GM19395 (cell line): ENCODE results near the gene LY6G5B.
A peak's percentile ranks its signal among the peaks of the same experiment; 100 is the strongest.
"Not testable (repeated sequence)": the region's sequence is repeated elsewhere in the genome, so short reads cannot be mapped to it uniquely, and the experiment has no call there.

Experiments
- ATAC-seq: cut with Tn5 transposase; IDR thresholded peaks from one replicate; pipeline ENCODE4 v1.9.1; 2021; ENCODE audit warnings: mild to moderate bottlenecking, moderate library complexity; ENCODE audit not compliant: unreplicated experiment

The LY6G5B gene

GRCh38 chr6:31690231-31691077 lies 20.7 kb downstream of the LY6G5B start:
- no peak for ATAC-seq

DNA sequence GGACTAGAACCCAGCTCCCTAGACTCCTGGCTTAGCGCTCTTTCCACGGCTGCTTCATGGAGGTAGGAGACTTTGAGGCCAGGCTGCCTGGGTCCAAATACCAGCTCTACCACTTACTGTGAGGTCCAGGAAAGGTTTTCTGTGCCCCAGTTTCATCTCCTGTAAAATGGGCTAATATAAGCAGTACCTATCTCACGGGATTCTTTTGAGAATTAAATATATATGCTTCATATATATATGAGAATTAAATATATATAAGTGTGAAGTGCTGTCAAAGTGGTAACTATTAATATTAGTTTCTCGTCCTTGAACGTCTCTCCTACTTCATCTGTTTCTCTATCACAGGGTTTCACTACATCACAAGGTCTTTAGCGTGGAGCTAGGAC lies 21.3 kb downstream of the LY6G5B start:
- ATAC-seq: no peak

GRCh38 chr6:31691564-31692108 lies 21.9 kb downstream of the LY6G5B start:
- no peak for ATAC-seq

DNA sequence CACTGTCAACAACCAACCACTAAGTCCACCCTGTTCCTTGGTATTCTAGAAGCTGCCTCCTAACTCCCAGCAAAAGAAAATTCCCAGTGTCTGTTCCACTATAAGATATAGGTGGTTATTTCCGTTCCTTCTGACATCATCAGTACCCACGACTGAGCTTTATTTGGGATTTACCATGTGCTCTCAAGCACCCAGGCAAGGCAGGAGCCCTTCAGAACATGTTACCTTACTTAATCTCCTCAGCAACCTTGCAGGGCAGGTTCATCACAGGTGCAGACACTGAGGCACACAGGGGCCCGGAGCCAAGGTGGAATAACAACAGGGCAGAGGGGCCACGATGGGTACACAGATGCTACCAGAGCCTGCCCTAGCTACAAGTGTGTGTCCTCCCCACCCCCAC lies 22.6 kb downstream of the LY6G5B start:
- no peak for ATAC-seq

DNA sequence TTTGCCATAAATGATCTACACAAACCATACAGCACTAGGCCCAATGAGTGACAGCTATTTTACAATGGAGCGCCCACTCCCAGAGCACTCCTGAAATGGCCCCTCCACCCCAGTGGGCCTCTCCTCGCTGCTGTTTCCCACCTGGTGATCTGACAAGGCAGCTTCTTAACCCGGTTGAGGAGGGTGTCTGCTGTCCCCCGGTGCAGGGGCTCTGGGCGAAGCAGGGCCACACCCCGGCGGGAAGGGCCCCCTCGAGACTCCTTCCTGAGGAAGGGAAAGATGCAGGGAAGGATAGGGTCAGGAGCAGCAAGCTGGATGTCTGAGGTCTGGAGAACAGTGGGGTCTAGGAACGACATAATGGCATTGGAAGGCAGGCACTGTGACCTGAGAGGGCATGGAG lies 23.1 kb downstream of the LY6G5B start:
- no peak for ATAC-seq

- ATAC-seq: no peak
These were observed 23.8 kb downstream of the LY6G5B start for GRCh38 chr6:31693535-31693934.

DNA sequence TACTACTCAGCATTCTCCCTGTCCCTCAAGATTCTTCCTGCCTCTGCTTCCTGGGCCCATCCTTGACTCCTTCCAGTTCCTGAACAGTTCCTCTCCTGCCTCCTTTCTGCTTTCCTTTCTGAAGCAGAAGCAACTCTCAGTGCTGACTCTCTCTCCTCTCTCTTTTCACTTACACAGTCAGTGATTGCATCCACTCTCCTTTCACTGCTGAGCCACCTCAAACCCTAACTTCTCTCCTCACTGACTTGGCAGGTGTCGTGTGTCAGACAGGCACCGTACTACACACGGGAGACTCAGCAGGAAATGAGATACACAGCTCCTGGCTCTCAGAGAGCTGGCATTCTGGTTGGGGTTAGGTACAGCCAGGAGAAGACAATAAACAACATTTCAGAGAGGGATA lies 27.8 kb downstream of the LY6G5B start:
- ATAC-seq: no peak

DNA sequence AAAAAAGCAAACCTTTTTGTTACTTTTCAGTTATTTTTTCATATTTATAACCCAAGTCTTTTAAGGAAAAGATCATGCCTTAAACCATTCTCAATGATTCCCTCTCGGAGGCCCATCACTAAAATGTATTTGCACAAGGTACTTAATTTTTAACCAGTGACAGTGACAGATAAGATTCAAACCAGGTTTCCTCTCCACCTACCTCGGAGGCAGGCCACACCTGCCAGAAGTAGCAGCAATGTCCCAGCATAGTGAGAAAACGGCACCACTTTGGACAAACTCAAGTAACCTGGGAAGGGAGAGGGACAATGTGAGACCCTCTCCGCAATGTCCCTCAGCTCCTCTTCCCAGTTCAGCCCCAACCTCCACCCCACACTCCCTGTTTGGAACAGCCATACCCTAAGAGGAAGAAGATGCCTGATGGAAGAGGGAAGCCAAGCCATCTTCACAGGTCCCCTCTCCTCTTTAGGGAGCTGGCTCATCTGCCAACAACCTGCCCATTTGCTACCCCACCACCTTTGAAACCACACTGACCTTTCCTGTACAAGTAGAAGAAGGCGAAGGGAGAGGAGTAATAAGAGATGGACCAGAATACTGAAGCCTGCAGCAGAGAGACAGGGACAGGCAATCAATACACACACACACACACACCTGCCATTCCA lies 31.1 kb downstream of the LY6G5B start:
- no peak for ATAC-seq

DNA sequence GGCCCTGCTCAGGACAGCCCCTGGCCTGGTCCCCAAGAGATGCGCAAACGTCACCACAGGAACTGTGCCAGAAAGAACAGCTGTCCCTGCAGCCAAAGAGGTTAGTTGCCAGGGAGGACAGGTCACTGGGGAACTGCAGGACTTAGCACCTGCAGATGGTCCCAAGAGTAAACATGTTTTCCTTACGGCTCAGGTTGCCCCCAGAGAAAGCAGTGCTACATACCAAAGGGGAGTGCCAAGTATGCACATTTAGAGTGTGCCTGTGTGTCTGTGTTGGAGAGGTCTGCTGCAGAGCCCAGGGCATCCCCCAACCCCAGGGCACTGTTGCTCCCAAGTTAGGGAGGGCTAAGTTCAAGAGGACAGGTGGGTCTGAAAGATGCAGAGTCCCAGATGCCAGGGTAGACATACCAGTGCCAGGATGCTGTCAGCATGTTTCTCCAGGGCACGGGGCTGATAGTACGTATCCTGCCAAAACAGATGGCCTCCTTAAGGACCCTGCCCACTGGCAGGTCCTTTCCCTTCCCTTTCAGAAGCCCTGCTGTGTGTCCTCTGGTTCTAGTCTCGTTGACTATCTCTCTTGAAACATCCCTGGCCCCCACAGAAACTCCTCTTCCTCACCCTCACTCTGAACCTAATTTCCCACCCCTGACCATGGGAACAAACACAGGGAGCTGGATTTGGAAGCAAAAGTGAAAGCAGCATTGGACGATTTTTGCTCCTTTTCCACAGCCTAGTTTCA lies 32.1 kb downstream of the LY6G5B start:
- ATAC-seq: no peak

DNA sequence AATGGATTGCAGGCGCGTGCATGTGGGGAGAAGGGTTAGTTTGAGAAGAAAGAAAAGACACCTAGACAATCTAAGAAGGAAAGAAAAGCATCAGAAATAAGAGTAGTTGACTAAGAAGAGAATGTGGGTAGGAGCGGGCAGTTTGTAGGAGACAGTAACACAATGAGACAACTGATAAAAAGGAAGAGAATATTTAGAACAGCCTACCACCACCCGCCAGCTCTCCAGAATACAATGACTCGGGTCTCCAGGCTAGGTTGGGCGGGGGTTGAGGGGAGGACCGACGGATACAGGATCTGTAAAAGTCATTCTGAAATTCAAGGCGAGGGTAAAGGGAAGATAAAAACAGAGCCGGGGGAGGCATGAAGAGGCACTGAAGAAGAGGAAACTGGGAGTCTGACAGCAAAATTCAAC lies 32.6 kb downstream of the LY6G5B start:
- peak; percentile 8 for ATAC-seq

GRCh38 chr6:31702819-31703716 lies 33.3 kb downstream of the LY6G5B start, which contains the start of gene ABHD16A:
TSS of gene ABHD16A (minus strand) at chr6:31703324. CDS start at chr6:31703281, 43 bp downstream.
- ATAC-seq: peak; percentile 87

DNA sequence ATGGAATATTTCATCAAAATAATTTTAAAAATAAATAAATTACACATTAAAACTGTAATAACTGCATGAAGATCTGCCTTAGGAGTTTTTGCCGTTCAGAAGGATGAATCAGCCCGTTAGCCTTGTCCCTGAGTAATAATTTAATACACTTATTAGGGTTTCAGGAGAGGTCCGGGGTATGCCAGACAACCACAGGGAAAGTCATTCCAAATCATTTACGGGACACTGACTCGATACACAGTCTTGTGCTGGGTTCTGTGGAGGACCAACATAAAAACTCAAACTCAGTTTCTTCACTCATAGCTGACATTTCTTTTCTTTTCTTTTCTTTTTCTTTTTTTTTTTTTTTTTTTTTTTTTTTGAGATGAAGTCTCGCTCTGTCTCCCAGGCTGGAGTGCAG lies 36.2 kb downstream of the LY6G5B start:
- ATAC-seq: no peak

DNA sequence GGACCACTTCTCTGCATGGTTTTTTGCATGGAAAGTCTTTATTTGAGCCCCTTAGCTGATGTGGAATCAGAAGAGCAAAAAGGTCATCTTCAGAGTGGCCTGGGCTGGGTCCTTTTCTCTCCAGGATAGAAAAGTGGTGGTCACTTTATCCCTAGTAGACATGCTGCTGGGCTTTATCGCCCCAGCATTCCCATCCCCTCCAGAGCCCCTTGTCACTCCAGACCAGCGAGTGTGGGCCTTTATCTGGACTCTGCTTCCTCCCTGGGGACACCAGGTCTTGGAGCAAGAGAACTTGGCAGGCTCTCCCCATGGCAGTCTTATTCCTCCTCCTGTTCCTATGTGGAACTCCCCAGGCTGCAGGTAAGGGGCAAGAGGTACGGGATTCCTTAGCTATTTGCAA lies 36.8 kb downstream of the LY6G5B start, which contains the start of gene LY6G6F:
Gene LY6G6F, plus strand, starts transcription at position 268 of the 400 bp plus-strand sequence. Its CDS starts 41 bp downstream, at position 309.
- no peak for ATAC-seq

DNA sequence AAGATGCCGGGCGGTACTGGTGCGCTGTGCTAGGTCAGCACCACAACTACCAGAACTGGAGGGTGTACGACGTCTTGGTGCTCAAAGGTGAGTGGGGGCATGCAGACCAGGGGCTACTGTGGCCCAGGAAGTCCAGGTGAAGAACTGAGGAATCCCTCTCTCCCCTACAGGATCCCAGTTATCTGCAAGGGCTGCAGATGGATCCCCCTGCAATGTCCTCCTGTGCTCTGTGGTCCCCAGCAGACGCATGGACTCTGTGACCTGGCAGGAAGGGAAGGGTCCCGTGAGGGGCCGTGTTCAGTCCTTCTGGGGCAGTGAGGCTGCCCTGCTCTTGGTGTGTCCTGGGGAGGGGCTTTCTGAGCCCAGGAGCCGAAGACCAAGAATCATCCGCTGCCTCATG lies 37.9 kb downstream of the LY6G5B start:
- no peak for ATAC-seq

DNA sequence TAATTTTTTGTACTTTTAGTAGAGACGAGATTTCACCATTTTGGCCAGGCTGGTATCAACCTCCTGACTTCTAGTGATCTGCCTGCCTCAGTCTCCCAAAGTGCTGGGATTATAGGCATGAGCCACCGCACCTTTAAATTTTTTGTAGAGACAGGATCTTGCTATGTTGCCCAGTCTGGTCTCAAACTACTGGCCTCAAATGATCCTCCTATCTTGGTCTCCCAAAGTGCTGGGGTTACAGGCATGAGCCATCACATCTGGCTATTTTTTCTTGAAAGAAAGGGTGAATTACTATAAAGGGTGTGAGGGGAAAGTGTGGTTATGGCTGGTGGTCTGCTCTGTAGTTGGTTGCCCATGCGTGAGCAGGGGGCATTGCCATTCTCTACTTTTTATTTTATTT lies 38.4 kb downstream of the LY6G5B start:
- ATAC-seq: no peak

GRCh38 chr6:31709157-31709556 lies 39.4 kb downstream of the LY6G5B start:
- not testable (repeated sequence) for ATAC-seq

DNA sequence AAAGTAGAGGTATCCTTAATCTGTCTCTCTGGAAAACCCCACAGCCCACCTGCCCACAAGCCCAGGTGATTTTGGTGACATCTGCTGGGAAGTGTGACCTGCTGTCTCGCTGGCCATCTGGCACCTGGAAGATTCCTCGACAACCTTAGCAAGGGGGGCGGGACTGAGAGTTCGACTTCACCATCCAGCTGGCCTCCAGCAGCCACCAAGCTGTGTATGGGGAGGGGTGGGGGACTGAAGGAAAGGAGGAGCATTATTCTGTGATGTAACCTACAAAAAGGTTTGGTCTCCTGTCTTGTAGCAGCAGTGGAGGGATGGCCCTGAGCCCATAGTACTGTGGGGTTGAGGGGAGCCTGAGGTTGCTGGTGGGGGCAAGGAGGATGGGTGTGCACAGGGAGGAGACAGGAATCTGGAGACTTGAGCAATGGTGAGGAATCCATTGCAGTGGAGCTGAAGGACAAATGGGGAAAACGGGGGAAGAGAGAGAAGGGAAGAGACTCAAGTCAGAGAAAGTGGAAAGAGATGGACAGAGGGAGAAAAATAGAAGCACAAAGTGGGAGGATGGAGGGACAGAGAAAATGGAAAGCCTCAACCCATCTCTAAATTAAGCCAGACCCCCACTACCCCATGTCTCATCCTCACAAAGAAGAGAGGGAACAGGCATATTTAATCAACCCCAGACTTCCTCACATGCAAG lies 40.9 kb downstream of the LY6G5B start:
- ATAC-seq: no peak

DNA sequence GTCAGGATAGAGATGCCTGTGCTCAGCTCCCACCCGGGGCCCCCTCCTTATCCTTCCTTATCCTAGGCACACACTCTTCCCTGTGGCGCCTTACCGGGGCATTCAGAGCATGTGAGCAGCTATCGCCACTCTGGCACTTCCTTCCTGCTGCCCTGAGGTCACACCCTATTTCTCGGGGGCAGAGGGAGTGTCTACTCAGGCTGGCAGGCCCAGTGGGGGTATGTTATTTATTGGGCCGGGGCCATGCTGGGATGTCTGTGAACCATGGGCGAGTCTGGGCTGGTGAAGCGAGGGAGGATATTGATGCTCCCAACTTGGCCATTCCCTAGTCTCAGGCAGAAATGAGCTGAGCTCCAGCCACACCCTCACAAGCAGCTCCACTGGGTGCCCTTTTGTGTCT lies 41.5 kb downstream of the LY6G5B start:
- no peak for ATAC-seq

DNA sequence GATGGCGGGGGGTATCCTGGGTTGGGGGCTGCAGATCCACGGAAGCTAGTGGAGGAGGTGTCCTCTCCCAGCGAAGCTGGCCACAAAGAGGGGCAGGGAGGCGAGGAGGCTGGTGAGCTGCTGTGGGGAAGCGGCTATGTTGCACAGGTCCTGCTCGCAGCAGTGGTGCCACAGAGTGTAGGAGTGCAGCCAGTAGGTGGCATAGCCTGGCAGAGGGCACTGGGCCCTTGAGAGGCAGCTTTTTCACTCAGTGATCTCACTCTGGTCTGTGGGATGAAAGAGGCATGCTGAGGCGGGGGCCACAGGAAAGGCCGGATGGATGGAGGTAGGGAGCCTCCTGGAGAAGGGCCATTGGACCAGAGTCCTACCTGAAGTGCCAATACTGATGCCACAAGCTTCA lies 42.5 kb downstream of the LY6G5B start:
- ATAC-seq: no peak

DNA sequence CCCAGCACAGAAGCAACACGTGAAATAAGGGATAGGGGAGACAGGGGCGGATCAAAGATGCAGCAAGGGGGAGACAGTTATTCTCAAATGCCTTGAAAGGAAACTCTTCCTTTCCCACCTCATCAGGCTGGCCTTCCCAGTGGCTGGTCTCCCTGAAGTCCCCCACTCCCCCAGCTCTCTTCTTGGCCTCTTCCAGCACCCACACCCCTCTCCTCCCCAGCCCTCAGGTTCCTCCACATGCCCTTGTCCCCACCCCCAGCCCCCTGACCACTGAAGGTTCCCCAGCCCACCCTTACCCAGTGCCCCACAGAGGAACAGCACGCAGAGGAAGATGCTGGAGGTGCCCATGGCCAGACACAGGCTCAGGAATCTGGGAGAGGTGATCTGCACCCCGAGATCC lies 43.7 kb downstream of the LY6G5B start:
- ATAC-seq: no peak
